IMR-90 (cell line): ENCODE data around the gene EIF3K. TPM values are rescaled to one million over a fixed set of nuclear protein-coding genes. Genes with fewer than 3 reads are reported as not detected.

ENCODE experiments used
- ATAC-seq: fragments of 200-7000 bp; cut with Tn5 transposase; 2 replicates; pipeline ENCODE4 v1.9.1; 2020; ENCODE audit warnings: low read depth, mild to moderate bottlenecking, moderate library complexity
- BruUV-seq: library from RNA; stranded (reverse); fragments of 400-500 nt; replicated peaks from 2 replicates; lab custom pipeline; 2021; lab: Mats Ljungman, UMichigan
- CTCF ChIA-PET: fragments of 300-600 bp; formaldehyde crosslinking; extraction: SDS; loops from one replicate; lab custom pipeline; 2021; ENCODE audit warnings: antibody characterized with exemption; lab: Yijun Ruan, JAX
- POLR2A ChIA-PET: fragments of 300-600 bp; sonication (Branson Sonifier 250); formaldehyde crosslinking; loops from one replicate; lab custom pipeline; 2022; ENCODE audit warnings: antibody characterized with exemption; ENCODE audit not compliant: unreplicated experiment; lab: Charles Lee
- DNase-seq: peaks from one replicate; pipeline ENCODE4 v3.0.0; 2013
- H2AFZ ChIP-seq: replicated peaks from 2 replicates; pipeline ENCODE3; 2013; ENCODE audit warnings: low read length, mild to moderate bottlenecking; ENCODE audit not compliant: poor library complexity
- H2AK5ac ChIP-seq: 2 replicates; pipeline ENCODE4 v1.6.1; 2013; ENCODE audit warnings: low read depth, low read length, inconsistent platforms
- H2AK9ac ChIP-seq: replicated peaks from 2 replicates; pipeline ENCODE3; 2013; ENCODE audit warnings: mild to moderate bottlenecking, low read depth, low read length, moderate library complexity; ENCODE audit not compliant: poor library complexity
- H2BK120ac ChIP-seq: 2 replicates; pipeline ENCODE4 v1.6.1; 2013; ENCODE audit warnings: low read depth, low read length, inconsistent platforms
- H2BK15ac ChIP-seq: 3 replicates; pipeline ENCODE4 v1.6.1; 2013; ENCODE audit warnings: low read depth, low read length, inconsistent platforms
- H2BK20ac ChIP-seq: 2 replicates; pipeline ENCODE4 v1.6.1; 2013; ENCODE audit warnings: low read depth, mild to moderate bottlenecking, inconsistent platforms, low read length, moderate library complexity
- H2BK5ac ChIP-seq: 2 replicates; pipeline ENCODE4 v1.6.1; 2013; ENCODE audit warnings: mild to moderate bottlenecking, low read depth, low read length, inconsistent platforms; ENCODE audit not compliant: poor library complexity, severe bottlenecking
- H3K14ac ChIP-seq: replicated peaks from 2 replicates; pipeline ENCODE4 v1.6.1; 2013; ENCODE audit warnings: low read depth, low read length, inconsistent platforms
- H3K18ac ChIP-seq: 2 replicates; pipeline ENCODE4 v1.6.1; 2013; ENCODE audit warnings: low read depth, low read length, control low read depth
- H3K23ac ChIP-seq: 2 replicates; pipeline ENCODE4 v1.6.1; 2013; ENCODE audit warnings: low read depth, low read length, inconsistent platforms
- H3K27ac ChIP-seq: 2 replicates; pipeline ENCODE4 v1.5.1; 2013; ENCODE audit warnings: mild to moderate bottlenecking, control low read depth, low read length; ENCODE audit not compliant: insufficient read depth
- H3K27me3 ChIP-seq: 2 replicates; pipeline ENCODE4 v1.6.1; 2013; ENCODE audit warnings: low read length; ENCODE audit not compliant: control insufficient read depth, insufficient read depth
- H3K36me3 ChIP-seq: 2 replicates; pipeline ENCODE4 v1.6.1; 2013; ENCODE audit warnings: low read length, mixed read lengths; ENCODE audit not compliant: control insufficient read depth, insufficient read depth
- H3K4ac ChIP-seq: 2 replicates; pipeline ENCODE4 v1.6.1; 2013; ENCODE audit warnings: low read depth, low read length, inconsistent platforms
- H3K4me1 ChIP-seq: 2 replicates; pipeline ENCODE4 v1.6.1; 2013; ENCODE audit warnings: low read length, mixed read lengths; ENCODE audit not compliant: control insufficient read depth, insufficient read depth
- H3K4me2 ChIP-seq: 2 replicates; pipeline ENCODE4 v1.6.1; 2013; ENCODE audit warnings: low read depth, mild to moderate bottlenecking, control low read depth, low read length, moderate library complexity
- H3K4me3 ChIP-seq: 2 replicates; pipeline ENCODE4 v1.5.1; 2013; ENCODE audit warnings: low read depth, mild to moderate bottlenecking, control low read depth, low read length, moderate library complexity; ENCODE audit not compliant: insufficient read depth
- H3K56ac ChIP-seq: 2 replicates; pipeline ENCODE4 v1.6.1; 2013; ENCODE audit warnings: low read length, inconsistent platforms; ENCODE audit not compliant: insufficient read depth; ENCODE audit errors: extremely low read depth
- H3K79me1 ChIP-seq, 2 experiments: 2 replicates each; pipeline ENCODE4 v1.6.1; 2013; ENCODE audit warnings: low read length in 2 of 2, inconsistent platforms in 1 of 2, low read depth in 1 of 2
- H3K9ac ChIP-seq: 2 replicates; pipeline ENCODE4 v1.6.1; 2013; ENCODE audit warnings: low read depth, low read length, control low read depth
- H3K9me1 ChIP-seq: 2 replicates; pipeline ENCODE4 v1.6.1; 2013; ENCODE audit warnings: low read length, inconsistent platforms; ENCODE audit not compliant: insufficient read depth
- H3K9me3 ChIP-seq: 2 replicates; pipeline ENCODE4 v1.6.1; 2013; ENCODE audit warnings: low read length; ENCODE audit not compliant: control insufficient read depth, insufficient read depth
- H4K20me1 ChIP-seq: 2 replicates; pipeline ENCODE4 v1.6.1; 2013; ENCODE audit warnings: low read length, inconsistent platforms; ENCODE audit not compliant: insufficient read depth
- H4K5ac ChIP-seq: 2 replicates; pipeline ENCODE4 v1.6.1; 2013; ENCODE audit warnings: mild to moderate bottlenecking, low read depth, low read length, control low read depth
- H4K8ac ChIP-seq, 2 experiments: 2 replicates each; pipeline ENCODE4 v1.6.1; 2013; ENCODE audit warnings: low read depth in 2 of 2, low read length in 2 of 2, control low read depth in 1 of 2, inconsistent platforms in 1 of 2
- H4K91ac ChIP-seq: 2 replicates; pipeline ENCODE4 v1.6.1; 2013; ENCODE audit warnings: low read depth, low read length, inconsistent platforms; ENCODE audit not compliant: insufficient read depth
- MXI1 ChIP-seq: IDR thresholded peaks from 2 replicates; pipeline ENCODE4 v1.6.1; 2012; ENCODE audit warnings: low read depth, mild to moderate bottlenecking, low read length, moderate library complexity, borderline replicate concordance
- WGBS, 2 experiments: methylation state at CpG; one replicate each; pipeline versions ENCODE4 v1.1.5 to v1.1.7; 2013; ENCODE audit warnings: missing lambda C conversion rate in 2 of 2; ENCODE audit not compliant: insufficient read length in 1 of 2; ENCODE audit errors: extremely low coverage in 2 of 2; 5-methylcytosine and 5-hydroxymethylcytosine counted together
- dilution Hi-C: fragments of 300-500 bp; cut with HindIII; formaldehyde crosslinking; loops from one replicate; pipeline ENCODE4 v1.14.3; 2018; ENCODE audit warnings: low sequenced_read_pairs; ENCODE audit not compliant: unreplicated experiment
- in situ Hi-C: fragments of 300-500 bp; cut with MboI; formaldehyde crosslinking; loops from 3 replicates; pipeline ENCODE4 v1.14.3; 2019; ENCODE audit warnings: low sequenced_read_pairs, inconsistent platforms, mixed read lengths
- intact Hi-C: fragments of 100-400 bp; cut with micrococcal nuclease; formaldehyde crosslinking; loops from 2 replicates; pipeline ENCODE4 v1.10.0; 2022
- polyA plus RNA-seq, 3 experiments: library from polyadenylated mRNA; depleted of rRNA; stranded (reverse); fragments of >200 nt; gene quantifications; 2 replicates each; pipeline ENCODE4 v1.2.3, GENCODE V29; 2012; ENCODE audit warnings: low replicate concordance in 1 of 3
- total RNA-seq: library from RNA; depleted of rRNA; stranded (reverse); fragments of >200 nt; gene quantifications from 2 replicates; pipeline ENCODE4 v1.2.3, GENCODE V29; 2012
- TF ChIP-seq, protein P1 (sequence below): conservative IDR thresholded peaks from 2 replicates; pipeline ENCODE4 v1.5.1; 2012; ENCODE audit warnings: mild to moderate bottlenecking, low read depth, low read length, improper control_type of control experiment

Gene EIF3K
- total and polyA plus RNA-seq, 2 of the 4 experiments (the other 2 are of a cell fraction) = 575 to 1,137 TPM

DNA sequence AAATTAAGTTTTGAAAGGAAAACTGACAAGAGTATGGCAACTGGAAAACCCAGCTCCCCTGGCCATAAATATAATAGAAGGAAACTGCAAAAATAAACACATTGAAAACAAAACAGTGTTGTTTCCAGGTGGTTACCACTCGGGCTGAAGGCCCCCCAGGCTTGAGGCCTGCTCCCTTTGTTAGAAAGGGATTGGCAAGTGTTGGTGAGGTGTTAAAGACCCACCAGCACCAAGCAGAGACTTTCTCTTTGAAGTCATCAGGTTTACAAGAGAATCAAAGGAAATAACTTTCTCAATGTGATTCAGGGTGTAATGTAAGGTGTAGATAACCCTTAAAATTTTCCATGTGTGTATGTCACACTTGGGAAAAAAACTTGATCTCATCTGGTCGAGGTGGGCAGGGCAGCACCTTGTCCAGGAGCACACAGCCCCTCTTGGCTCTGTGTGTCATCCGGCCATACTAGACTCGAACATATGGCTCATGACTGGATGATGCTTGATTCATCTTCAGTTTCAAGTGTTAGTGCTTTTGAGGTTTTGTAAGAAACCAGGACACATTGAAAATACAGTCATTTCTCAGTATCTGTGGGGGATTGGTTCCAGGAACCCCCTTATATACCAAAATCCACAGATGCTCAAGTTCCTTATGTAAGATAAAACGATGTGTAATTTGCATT lies 36.3 kb downstream of the EIF3K start:
- Histone ChIP-seq H3K9me3 (no peaks in the 10 kb centered on the region), H2BK120ac (peak overlapping the region; percentile 88), H3K14ac (peak overlapping the region; percentile 89), H4K5ac (peak overlapping the region; percentile 1; the same call in 1 of the 2 replicates), H3K18ac (peak overlapping the region; percentile 13), H2AFZ (no peak overlapping the region), H3K23ac (peak overlapping the region; percentile 44), H2AK5ac (peak overlapping the region; percentile 87), H2BK20ac (peak overlapping the region; percentile 79; the same call in 1 of the 2 replicates), H2BK5ac (peak overlapping the region; percentile 73), H4K91ac (peak overlapping the region; percentile 68), H3K56ac (peak overlapping the region; percentile 13), H3K27me3 (no peaks in the 10 kb centered on the region), H3K4me3 (no peak overlapping the region), H2BK15ac (no peak overlapping the region; the same call in 2 of the 3 replicates), H3K4me2 (peak overlapping the region; percentile 48), H3K9ac (peak overlapping the region; percentile 17; the same call in 1 of the 2 replicates), H3K27ac (peak overlapping the region; percentile 78), H3K4me1 (peaks cover 54% of the 10 kb centered on the region), H3K36me3 (peaks cover 10% of the 10 kb centered on the region; the same call in 1 of the 2 replicates), H4K8ac (peak overlapping the region in 1 of 2 experiments; percentile 78; a peak in 2 of 4 replicates), H3K4ac (peak overlapping the region; percentile 85), H3K9me1 (peaks cover 23% of the 10 kb centered on the region), H3K79me1 (peaks cover 0 to 51% of the 10 kb centered on the region in 2 experiments; a peak in 2 of 4 replicates), H2AK9ac (peak overlapping the region; percentile 31), H4K20me1 (peaks cover 69% of the 10 kb centered on the region)
- no TSS peak for BruUV-seq
- TF ChIP-seq MXI1 = 0 out of 2 replicates have a peak, but pooled peaks have one; percentile 34
- TF ChIP-seq, protein P1, sequence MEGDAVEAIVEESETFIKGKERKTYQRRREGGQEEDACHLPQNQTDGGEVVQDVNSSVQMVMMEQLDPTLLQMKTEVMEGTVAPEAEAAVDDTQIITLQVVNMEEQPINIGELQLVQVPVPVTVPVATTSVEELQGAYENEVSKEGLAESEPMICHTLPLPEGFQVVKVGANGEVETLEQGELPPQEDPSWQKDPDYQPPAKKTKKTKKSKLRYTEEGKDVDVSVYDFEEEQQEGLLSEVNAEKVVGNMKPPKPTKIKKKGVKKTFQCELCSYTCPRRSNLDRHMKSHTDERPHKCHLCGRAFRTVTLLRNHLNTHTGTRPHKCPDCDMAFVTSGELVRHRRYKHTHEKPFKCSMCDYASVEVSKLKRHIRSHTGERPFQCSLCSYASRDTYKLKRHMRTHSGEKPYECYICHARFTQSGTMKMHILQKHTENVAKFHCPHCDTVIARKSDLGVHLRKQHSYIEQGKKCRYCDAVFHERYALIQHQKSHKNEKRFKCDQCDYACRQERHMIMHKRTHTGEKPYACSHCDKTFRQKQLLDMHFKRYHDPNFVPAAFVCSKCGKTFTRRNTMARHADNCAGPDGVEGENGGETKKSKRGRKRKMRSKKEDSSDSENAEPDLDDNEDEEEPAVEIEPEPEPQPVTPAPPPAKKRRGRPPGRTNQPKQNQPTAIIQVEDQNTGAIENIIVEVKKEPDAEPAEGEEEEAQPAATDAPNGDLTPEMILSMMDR = no peak
- no peak for ATAC-seq
- WGBS, 2 experiments = no CpG with 5 or more reads among the region's 5 CpGs
- ChIA-PET CTCF (interaction anchor here (0.8 kb wide), 1 partner anchor 56 kb away, joined by 3 read pairs; no protein-coding TSS in a partner anchor), POLR2A (interaction anchor here (0.8 to 1.5 kb wide), 3 partner anchors 37 to 194 kb away, joined by 4 to 10 read pairs (median 6); no protein-coding TSS in a partner anchor)
- intact Hi-C loops = loop anchor here (5.0 kb wide), 1 partner anchor 177 kb away; the partner anchor contains the start of gene ECH1
- DNase-seq = peak; percentile 54
- in situ Hi-C loops = no loop called here
- dilution Hi-C loops = no loop called here
